BLaER1 (cell line): Measurements from ENCODE around the gene HAUS7.

Experiments used
- H3K27ac ChIP-seq: shearing (Covaris generic); formaldehyde crosslinking; 2 replicates; pipeline ENCODE4 v1.8.1; 2022
- H3K27me3 ChIP-seq: shearing (Covaris generic); formaldehyde crosslinking; 2 replicates; pipeline ENCODE4 v1.8.1; 2022
- H3K36me3 ChIP-seq: shearing (Covaris generic); formaldehyde crosslinking; 2 replicates; pipeline ENCODE4 v1.8.1; 2022
- H3K4me1 ChIP-seq: shearing (Covaris generic); formaldehyde crosslinking; 2 replicates; pipeline ENCODE4 v1.8.1; 2022
- H3K4me2 ChIP-seq: shearing (Covaris generic); formaldehyde crosslinking; 2 replicates; pipeline ENCODE4 v1.8.1; 2022
- H3K4me3 ChIP-seq: shearing (Covaris generic); formaldehyde crosslinking; 2 replicates; pipeline ENCODE4 v1.8.1; 2022
- H3K9ac ChIP-seq: shearing (Covaris generic); formaldehyde crosslinking; 2 replicates; pipeline ENCODE4 v1.8.1; 2022
- H3K9me3 ChIP-seq: shearing (Covaris generic); formaldehyde crosslinking; 2 replicates; pipeline ENCODE4 v1.8.1; 2022
- H4K20me1 ChIP-seq: shearing (Covaris generic); formaldehyde crosslinking; 2 replicates; pipeline ENCODE4 v1.8.1; 2022
- Cebpa-rat ChIP-seq: shearing (Covaris generic); IDR thresholded peaks from 2 replicates; pipeline ENCODE4 v1.8.1; 2022

Gene HAUS7

GRCh38 chrX:153500676-153501280, 30.4 kb upstream of the HAUS7 start:
- TF ChIP-seq Cebpa-rat: no peak
- H4K20me1 ChIP-seq: no peaks in the 10 kb centered on the region; the same call in 1 of the 2 replicates
- no peaks in the 10 kb centered on the region for H3K27me3 ChIP-seq
- no peak overlapping the region for H3K4me2 ChIP-seq
- H3K36me3 ChIP-seq: no peaks in the 10 kb centered on the region
- H3K27ac ChIP-seq: no peak overlapping the region
- peaks cover 44% of the 10 kb centered on the region for H3K4me1 ChIP-seq
- H3K9ac ChIP-seq: no peak overlapping the region
- no peaks in the 10 kb centered on the region; the same call in 1 of the 2 replicates for H3K9me3 ChIP-seq
- no peak overlapping the region for H3K4me3 ChIP-seq

GRCh38 chrX:153499876-153500275, 29.5 kb upstream of the HAUS7 start:
- no peak for TF ChIP-seq Cebpa-rat
- H4K20me1 ChIP-seq: no peaks in the 10 kb centered on the region; the same call in 1 of the 2 replicates
- peaks cover 53% of the 10 kb centered on the region for H3K4me1 ChIP-seq
- H3K9ac ChIP-seq: no peak overlapping the region
- no peak overlapping the region for H3K4me2 ChIP-seq
- no peak overlapping the region for H3K27ac ChIP-seq
- H3K4me3 ChIP-seq: no peak overlapping the region
- H3K27me3 ChIP-seq: peaks cover 4% of the 10 kb centered on the region; the same call in 1 of the 2 replicates
- no peaks in the 10 kb centered on the region for H3K36me3 ChIP-seq
- no peaks in the 10 kb centered on the region; the same call in 1 of the 2 replicates for H3K9me3 ChIP-seq

- Histone ChIP-seq H3K36me3 (no peaks in the 10 kb centered on the region), H3K9me3 (no peaks in the 10 kb centered on the region; the same call in 1 of the 2 replicates), H3K4me3 (no peak overlapping the region), H3K4me1 (peaks cover 56% of the 10 kb centered on the region), H4K20me1 (no peaks in the 10 kb centered on the region; the same call in 1 of the 2 replicates), H3K4me2 (no peak overlapping the region), H3K27me3 (peaks cover 5% of the 10 kb centered on the region; the same call in 1 of the 2 replicates), H3K9ac (no peak overlapping the region), H3K27ac (no peak overlapping the region)
- no peak for TF ChIP-seq Cebpa-rat
Observed at GRCh38 chrX:153499341-153499740, 29.0 kb upstream of the HAUS7 start.

- no peak overlapping the region for H3K4me3 ChIP-seq
- no peaks in the 10 kb centered on the region for H3K36me3 ChIP-seq
- H3K27ac ChIP-seq: no peak overlapping the region
- H3K9ac ChIP-seq: no peak overlapping the region
- H3K4me1 ChIP-seq: peaks cover 57% of the 10 kb centered on the region
- TF ChIP-seq Cebpa-rat: no peak
- H3K4me2 ChIP-seq: peak overlapping the region; percentile 36
- H3K27me3 ChIP-seq: peaks cover 10% of the 10 kb centered on the region; the same call in 1 of the 2 replicates
- no peaks in the 10 kb centered on the region; the same call in 1 of the 2 replicates for H4K20me1 ChIP-seq
- H3K9me3 ChIP-seq: no peaks in the 10 kb centered on the region; the same call in 1 of the 2 replicates
Observed at GRCh38 chrX:153498453-153498852, 28.1 kb upstream of the HAUS7 start.

GRCh38 chrX:153496590-153496959, 26.2 kb upstream of the HAUS7 start:
- no peak overlapping the region for H3K9ac ChIP-seq
- H3K9me3 ChIP-seq: no peaks in the 10 kb centered on the region
- no peak for TF ChIP-seq Cebpa-rat
- H3K4me3 ChIP-seq: no peak overlapping the region
- H3K36me3 ChIP-seq: no peaks in the 10 kb centered on the region
- peaks cover 23% of the 10 kb centered on the region for H3K27me3 ChIP-seq
- H3K4me1 ChIP-seq: peaks cover 72% of the 10 kb centered on the region
- H4K20me1 ChIP-seq: peaks cover 4% of the 10 kb centered on the region; the same call in 1 of the 2 replicates
- H3K4me2 ChIP-seq: peak overlapping the region; percentile 67
- no peak overlapping the region for H3K27ac ChIP-seq

DNA sequence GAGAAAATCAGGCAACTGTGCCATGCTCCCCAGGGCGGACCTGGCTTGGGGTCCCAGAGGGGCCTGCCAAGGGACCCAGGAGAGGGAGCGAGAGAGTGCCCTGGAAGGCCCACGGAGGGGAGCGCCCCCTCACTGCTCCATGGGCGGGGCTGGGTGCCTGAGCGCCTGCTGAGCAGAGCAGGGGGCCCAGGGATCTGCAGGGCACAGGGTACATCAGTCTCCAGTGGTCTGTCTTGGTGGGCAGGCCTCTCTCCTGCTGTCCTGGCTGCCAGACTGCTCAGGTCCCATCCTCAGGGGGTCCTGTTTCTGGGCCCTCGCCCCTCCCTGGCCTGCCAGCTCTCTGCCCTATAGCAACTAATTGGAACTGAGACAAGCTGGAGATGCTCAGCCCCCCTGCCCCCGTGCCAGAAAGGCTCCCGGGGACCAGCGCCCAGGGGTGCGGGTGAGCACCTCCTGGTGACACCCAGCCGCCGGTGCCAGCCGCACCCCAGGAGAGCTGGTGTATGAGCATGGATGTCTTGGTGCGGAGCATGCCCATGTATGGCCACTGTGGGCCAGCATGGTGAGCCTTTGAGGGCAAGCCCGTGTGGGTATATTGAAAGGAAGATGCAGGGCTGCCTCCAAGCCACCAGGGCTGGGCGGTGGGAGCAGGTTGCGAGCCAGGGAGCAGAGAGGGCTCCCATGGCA, 25.7 kb upstream of the HAUS7 start:
- Histone ChIP-seq H3K4me1 (peaks cover 77% of the 10 kb centered on the region), H3K27ac (peak overlapping the region; percentile 35; the same call in 1 of the 2 replicates), H3K4me2 (peak overlapping the region; percentile 67), H4K20me1 (peaks cover 10% of the 10 kb centered on the region; the same call in 1 of the 2 replicates), H3K9ac (peak overlapping the region; percentile 41; the same call in 1 of the 2 replicates), H3K4me3 (no peak overlapping the region), H3K9me3 (no peaks in the 10 kb centered on the region), H3K36me3 (no peaks in the 10 kb centered on the region), H3K27me3 (peaks cover 26% of the 10 kb centered on the region)
- TF ChIP-seq Cebpa-rat: no peak

DNA sequence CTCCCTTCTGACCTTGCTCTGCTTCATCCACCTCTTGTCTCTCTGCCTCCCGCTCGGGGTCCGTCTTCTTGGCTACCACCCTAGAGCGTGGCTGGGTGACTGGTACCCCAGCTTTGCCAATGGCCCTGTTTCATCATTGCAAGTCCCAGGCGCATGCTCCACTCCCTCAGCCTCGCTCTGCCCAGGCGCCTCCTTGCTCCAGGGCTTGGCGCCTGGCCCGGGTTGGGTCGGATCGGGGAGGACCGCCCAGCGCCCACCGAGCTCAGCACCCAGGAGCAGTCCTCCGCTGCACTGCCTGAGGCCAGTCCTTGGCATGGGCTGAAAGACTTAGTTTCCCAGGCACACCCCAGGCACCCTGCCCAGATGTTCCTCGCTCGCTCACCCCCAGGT, 25.0 kb upstream of the HAUS7 start:
- peaks cover 32% of the 10 kb centered on the region for H3K27me3 ChIP-seq
- H3K36me3 ChIP-seq: no peaks in the 10 kb centered on the region
- H3K9ac ChIP-seq: peak overlapping the region; percentile 41; the same call in 1 of the 2 replicates
- peak overlapping the region; percentile 67 for H3K4me2 ChIP-seq
- H3K4me1 ChIP-seq: peaks cover 84% of the 10 kb centered on the region
- H4K20me1 ChIP-seq: peaks cover 11% of the 10 kb centered on the region; the same call in 1 of the 2 replicates
- H3K9me3 ChIP-seq: no peaks in the 10 kb centered on the region
- no peak for TF ChIP-seq Cebpa-rat
- H3K4me3 ChIP-seq: no peak overlapping the region
- H3K27ac ChIP-seq: peak overlapping the region; percentile 35; the same call in 1 of the 2 replicates

DNA sequence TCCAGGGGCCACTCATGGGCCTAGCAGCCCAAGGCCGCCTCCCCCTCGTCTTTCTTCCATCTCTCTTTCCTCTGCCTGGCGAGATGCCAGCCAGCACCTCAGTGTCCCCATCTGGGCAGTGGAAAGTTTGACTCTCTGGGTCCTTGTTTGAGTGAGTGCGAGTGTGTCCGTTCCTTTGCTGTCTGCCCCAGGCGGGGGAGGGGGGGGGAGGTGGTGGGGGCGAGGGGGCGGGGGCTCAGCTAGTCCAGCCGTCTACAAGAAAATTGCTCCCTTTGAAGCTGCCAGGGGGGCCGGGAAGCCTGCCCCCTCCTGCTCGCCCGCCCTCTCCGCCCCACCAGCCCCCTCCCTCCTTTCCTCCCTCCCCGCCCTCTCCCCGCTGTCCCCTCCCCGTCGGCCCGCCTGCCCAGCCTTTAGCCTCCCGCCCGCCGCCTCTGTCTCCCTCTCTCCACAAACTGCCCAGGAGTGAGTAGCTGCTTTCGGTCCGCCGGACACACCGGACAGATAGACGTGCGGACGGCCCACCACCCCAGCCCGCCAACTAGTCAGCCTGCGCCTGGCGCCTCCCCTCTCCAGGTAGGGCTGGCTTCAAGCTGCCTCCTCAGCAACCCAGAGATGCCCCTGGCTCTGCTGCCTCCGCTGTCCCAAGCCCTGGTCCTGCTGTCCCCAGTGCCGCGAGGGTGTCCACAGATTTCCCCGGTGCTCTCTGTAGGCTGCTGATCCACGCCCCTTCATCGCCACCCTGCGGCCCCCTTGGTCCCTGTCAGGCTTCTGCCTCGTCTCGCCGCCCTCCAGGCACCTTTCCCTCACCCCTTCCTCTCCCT, 24.4 kb upstream of the HAUS7 start, which contains the start of gene BGN:
Gene BGN, plus strand, starts transcription at position 440 of the 821 bp plus-strand sequence. CDS start 9,652 bp downstream, outside the sequence.
- Histone ChIP-seq H4K20me1 (peaks cover 11% of the 10 kb centered on the region; the same call in 1 of the 2 replicates), H3K27ac (peak within 1 kb of the TSS; percentile 90), H3K9me3 (no peaks in the 10 kb centered on the region), H3K4me3 (no peak within 1 kb of the TSS), H3K27me3 (peaks cover 32% of the 10 kb centered on the region), H3K9ac (peak within 1 kb of the TSS; percentile 41; the same call in 1 of the 2 replicates), H3K36me3 (no peaks in the 10 kb centered on the region), H3K4me1 (peaks cover 90% of the 10 kb centered on the region), H3K4me2 (peak within 1 kb of the TSS; percentile 84)
- TF ChIP-seq Cebpa-rat: no peak

GRCh38 chrX:153494061-153494460, 23.7 kb upstream of the HAUS7 start:
- Histone ChIP-seq H3K27ac (peak overlapping the region; percentile 90), H3K4me2 (peak overlapping the region; percentile 84), H3K27me3 (peaks cover 32% of the 10 kb centered on the region), H3K4me3 (no peak overlapping the region), H4K20me1 (peaks cover 11% of the 10 kb centered on the region; the same call in 1 of the 2 replicates), H3K9ac (peak overlapping the region; percentile 41; the same call in 1 of the 2 replicates), H3K9me3 (no peaks in the 10 kb centered on the region), H3K4me1 (peaks cover 95% of the 10 kb centered on the region), H3K36me3 (no peaks in the 10 kb centered on the region)
- TF ChIP-seq Cebpa-rat: no peak
